WTC11 (cell line): ENCODE results near the gene ATM. TPM values are rescaled to one million over a fixed set of nuclear protein-coding genes. Genes with fewer than 3 reads are reported as not detected.

Source experiments
- ATAC-seq: fragments of 200-7000 bp; cut with Tn5 transposase; 2 replicates; pipeline ENCODE4 v1.10.0; 2021; ENCODE audit warnings: mild to moderate bottlenecking, moderate library complexity
- CTCF ChIA-PET: fragments of 300-600 bp; sonication (Branson Sonifier 250); formaldehyde crosslinking; loops from one replicate; lab custom pipeline; 2021; ENCODE audit warnings: antibody characterized with exemption; lab: Charles Lee
- POLR2A ChIA-PET: fragments of 350-600 bp; sonication (Branson Sonifier 250); formaldehyde crosslinking; loops from one replicate; lab custom pipeline; 2021; ENCODE audit warnings: antibody characterized with exemption; lab: Charles Lee
- DNase-seq: peaks from one replicate; pipeline ENCODE4 v3.0.0; 2021; ENCODE audit warnings: low spot score
- H3K27ac Mint-ChIP-seq: 2 replicates; pipeline ENCODE4 v1.8.0; 2021; ENCODE audit warnings: mixed read lengths
- H3K27me3 Mint-ChIP-seq: 2 replicates; pipeline ENCODE4 v1.8.0; 2021; ENCODE audit warnings: low read depth, mild to moderate bottlenecking, moderate library complexity, mixed read lengths
- H3K36me3 Mint-ChIP-seq: 2 replicates; pipeline ENCODE4 v1.8.0; 2021; ENCODE audit warnings: mixed read lengths
- H3K4me1 Mint-ChIP-seq: 2 replicates; pipeline ENCODE4 v1.8.0; 2022; ENCODE audit warnings: mixed read lengths
- H3K4me3 Mint-ChIP-seq: 2 replicates; pipeline ENCODE4 v1.8.0; 2021; ENCODE audit warnings: mild to moderate bottlenecking, moderate library complexity, mixed read lengths
- H3K9me3 Mint-ChIP-seq: 2 replicates; pipeline ENCODE4 v1.8.0; 2021; ENCODE audit warnings: mixed read lengths
- EMX1 ChIP-seq: fragments of 250-450 bp; sonication (Bioruptor Pico); IDR thresholded peaks from 2 replicates; pipeline ENCODE4 v1.8.0; 2021; ENCODE audit warnings: mild to moderate bottlenecking
- ETV6 ChIP-seq: sonication (generic); formaldehyde crosslinking; IDR thresholded peaks from 2 replicates; pipeline ENCODE4 v1.8.1; 2022; ENCODE audit warnings: mild to moderate bottlenecking, missing genetic modification reagents
- FOXK1 ChIP-seq: sonication (generic); formaldehyde crosslinking; IDR thresholded peaks from 2 replicates; pipeline ENCODE4 v1.8.0; 2022; ENCODE audit warnings: mild to moderate bottlenecking, moderate library complexity, missing genetic modification reagents
- GRHL2 ChIP-seq: fragments of 250-450 bp; sonication (Bioruptor Pico); IDR thresholded peaks from 2 replicates; pipeline ENCODE4 v1.8.0; 2022; ENCODE audit warnings: mild to moderate bottlenecking, moderate library complexity; ENCODE audit not compliant: insufficient replicate concordance, severe bottlenecking
- GTF2I ChIP-seq: fragments of 250-450 bp; sonication (Bioruptor Pico); conservative IDR thresholded peaks from 2 replicates; pipeline ENCODE4 v1.4.0; 2021; ENCODE audit warnings: mild to moderate bottlenecking
- NFYB ChIP-seq: sonication (generic); formaldehyde crosslinking; conservative IDR thresholded peaks from 2 replicates; pipeline ENCODE4 v1.8.0; 2022; ENCODE audit warnings: low read depth, missing genetic modification reagents
- NR3C1 ChIP-seq: sonication (generic); formaldehyde crosslinking; conservative IDR thresholded peaks from 2 replicates; pipeline ENCODE4 v1.8.1; 2023; ENCODE audit warnings: low read depth, mild to moderate bottlenecking, missing genetic modification reagents
- OVOL2 ChIP-seq: fragments of 250-450 bp; sonication (Bioruptor Pico); IDR thresholded peaks from 2 replicates; pipeline ENCODE4 v1.9.0; 2021; ENCODE audit warnings: mild to moderate bottlenecking, borderline replicate concordance
- RORB ChIP-seq: fragments of 250-450 bp; sonication (Bioruptor Pico); IDR thresholded peaks from 2 replicates; pipeline ENCODE4 v1.9.0; 2021; ENCODE audit warnings: mild to moderate bottlenecking
- SP1 ChIP-seq: sonication (generic); formaldehyde crosslinking; conservative IDR thresholded peaks from 2 replicates; pipeline ENCODE4 v1.8.1; 2022; ENCODE audit warnings: missing genetic modification reagents
- ZBTB21 ChIP-seq: sonication (generic); formaldehyde crosslinking; IDR thresholded peaks from 2 replicates; pipeline ENCODE4 v1.8.1; 2023; ENCODE audit warnings: mild to moderate bottlenecking, missing genetic modification reagents, borderline replicate concordance
- ZNF416 ChIP-seq: fragments of 250-450 bp; sonication (Bioruptor Pico); IDR thresholded peaks from 2 replicates; pipeline ENCODE4 v1.9.0; 2021; ENCODE audit warnings: mild to moderate bottlenecking, inconsistent platforms
- total RNA-seq: library from RNA; stranded (reverse); gene quantifications from 3 replicates; pipeline ENCODE4 v1.2.3, GENCODE V29; 2021
- TF ChIP-seq, protein P1 (sequence below): sonication (generic); formaldehyde crosslinking; IDR thresholded peaks from 2 replicates; pipeline ENCODE4 v1.8.0; 2022; ENCODE audit warnings: missing genetic modification reagents
- TF ChIP-seq, protein P2 (sequence below): sonication (generic); formaldehyde crosslinking; IDR thresholded peaks from 2 replicates; pipeline ENCODE4 v1.8.1; 2022; ENCODE audit warnings: mild to moderate bottlenecking, missing genetic modification reagents, moderate library complexity, borderline replicate concordance
- TF ChIP-seq, protein P3 (sequence below): sonication (generic); formaldehyde crosslinking; IDR thresholded peaks from 2 replicates; pipeline ENCODE4 v1.8.0; 2023; ENCODE audit warnings: mild to moderate bottlenecking, missing genetic modification reagents
- TF ChIP-seq, protein P4 (sequence below): fragments of 250-450 bp; sonication (Bioruptor Pico); IDR thresholded peaks from 2 replicates; pipeline ENCODE4 v1.8.0; 2021; ENCODE audit warnings: mild to moderate bottlenecking
- TF ChIP-seq, protein P5 (sequence below): sonication (generic); formaldehyde crosslinking; IDR thresholded peaks from 2 replicates; pipeline ENCODE4 v1.8.0; 2023; ENCODE audit warnings: missing genetic modification reagents
- TF ChIP-seq, protein P6 (sequence below): sonication (generic); formaldehyde crosslinking; IDR thresholded peaks from 2 replicates; pipeline ENCODE4 v1.8.1; 2023; ENCODE audit warnings: mild to moderate bottlenecking, missing genetic modification reagents, borderline replicate concordance

ATM gene
- total RNA-seq, 1 experiment from 2014 or later: 49.5 TPM

DNA sequence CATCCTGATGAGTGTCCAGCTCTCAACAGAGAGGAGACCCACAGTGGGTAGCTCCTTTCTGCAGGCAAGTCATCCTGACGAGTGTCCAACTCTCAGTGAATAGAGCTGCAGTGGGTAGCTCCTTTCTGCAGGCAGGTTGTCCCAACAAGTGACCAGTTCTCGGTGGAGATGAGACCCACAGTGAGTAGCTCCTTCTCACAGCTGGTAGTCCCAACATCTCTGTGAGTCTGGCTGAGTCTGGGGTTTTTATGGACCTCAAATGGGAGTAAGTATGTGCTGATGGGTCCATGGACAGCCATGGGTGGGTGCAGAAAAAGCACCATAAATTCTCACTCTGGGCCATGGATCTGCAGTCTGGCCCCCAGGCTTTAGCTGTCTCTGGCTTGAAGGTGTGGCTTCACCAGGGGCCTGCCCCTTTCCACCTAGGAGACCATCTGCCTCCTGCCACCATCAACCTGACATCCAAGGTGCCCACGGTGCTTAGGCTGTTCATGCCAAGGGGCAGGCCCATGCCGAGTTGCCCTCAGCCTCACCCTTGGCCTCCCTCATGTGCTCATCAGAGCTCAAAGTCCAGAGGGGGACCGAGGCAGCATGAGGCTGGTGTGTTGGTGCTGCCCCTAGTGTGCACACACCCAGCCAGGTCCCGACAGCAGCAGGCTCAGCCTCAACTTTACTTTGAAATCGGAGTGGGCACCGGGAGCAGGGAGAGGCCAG lies 15.7 kb upstream of the ATM start (continued):
- TF ChIP-seq, protein P1, sequence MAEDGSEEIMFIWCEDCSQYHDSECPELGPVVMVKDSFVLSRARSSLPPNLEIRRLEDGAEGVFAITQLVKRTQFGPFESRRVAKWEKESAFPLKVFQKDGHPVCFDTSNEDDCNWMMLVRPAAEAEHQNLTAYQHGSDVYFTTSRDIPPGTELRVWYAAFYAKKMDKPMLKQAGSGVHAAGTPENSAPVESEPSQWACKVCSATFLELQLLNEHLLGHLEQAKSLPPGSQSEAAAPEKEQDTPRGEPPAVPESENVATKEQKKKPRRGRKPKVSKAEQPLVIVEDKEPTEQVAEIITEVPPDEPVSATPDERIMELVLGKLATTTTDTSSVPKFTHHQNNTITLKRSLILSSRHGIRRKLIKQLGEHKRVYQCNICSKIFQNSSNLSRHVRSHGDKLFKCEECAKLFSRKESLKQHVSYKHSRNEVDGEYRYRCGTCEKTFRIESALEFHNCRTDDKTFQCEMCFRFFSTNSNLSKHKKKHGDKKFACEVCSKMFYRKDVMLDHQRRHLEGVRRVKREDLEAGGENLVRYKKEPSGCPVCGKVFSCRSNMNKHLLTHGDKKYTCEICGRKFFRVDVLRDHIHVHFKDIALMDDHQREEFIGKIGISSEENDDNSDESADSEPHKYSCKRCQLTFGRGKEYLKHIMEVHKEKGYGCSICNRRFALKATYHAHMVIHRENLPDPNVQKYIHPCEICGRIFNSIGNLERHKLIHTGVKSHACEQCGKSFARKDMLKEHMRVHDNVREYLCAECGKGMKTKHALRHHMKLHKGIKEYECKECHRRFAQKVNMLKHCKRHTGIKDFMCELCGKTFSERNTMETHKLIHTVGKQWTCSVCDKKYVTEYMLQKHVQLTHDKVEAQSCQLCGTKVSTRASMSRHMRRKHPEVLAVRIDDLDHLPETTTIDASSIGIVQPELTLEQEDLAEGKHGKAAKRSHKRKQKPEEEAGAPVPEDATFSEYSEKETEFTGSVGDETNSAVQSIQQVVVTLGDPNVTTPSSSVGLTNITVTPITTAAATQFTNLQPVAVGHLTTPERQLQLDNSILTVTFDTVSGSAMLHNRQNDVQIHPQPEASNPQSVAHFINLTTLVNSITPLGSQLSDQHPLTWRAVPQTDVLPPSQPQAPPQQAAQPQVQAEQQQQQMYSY: no peak

DNA sequence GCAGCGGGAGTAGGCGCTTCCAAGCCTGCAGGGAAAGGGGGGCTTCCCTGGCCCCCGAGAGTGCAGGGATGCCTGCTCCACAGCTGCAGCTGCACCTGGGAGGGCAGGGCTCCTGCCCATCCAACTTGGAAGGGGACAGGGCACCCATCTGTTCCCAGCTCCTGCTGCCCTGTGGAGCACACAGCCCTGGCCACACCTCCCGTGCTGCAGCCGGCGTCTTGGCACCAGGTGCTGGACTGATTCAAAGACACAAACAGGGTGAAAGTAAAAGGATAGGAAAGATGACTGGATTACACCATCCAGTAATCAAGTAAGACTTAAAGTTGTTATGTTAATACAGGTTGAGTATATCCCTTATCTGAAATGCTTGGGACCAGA lies 15.2 kb upstream of the ATM start:
- H3K4me1 Mint-ChIP-seq: peaks cover 11% of the 10 kb centered on the region
- H3K36me3 Mint-ChIP-seq: peaks cover 70% of the 10 kb centered on the region
- H3K27ac Mint-ChIP-seq: no peak overlapping the region
- no peak for TF ChIP-seq FOXK1
- no peak for TF ChIP-seq GTF2I (CRISPR knock-in tag)
- no peak for TF ChIP-seq ETV6 (CRISPR knock-in tag)
- no peak for TF ChIP-seq NR3C1 (CRISPR knock-in tag)
- no peak for TF ChIP-seq SP1 (CRISPR knock-in tag)
- no peak for TF ChIP-seq ZNF416
- TF ChIP-seq, protein P2, sequence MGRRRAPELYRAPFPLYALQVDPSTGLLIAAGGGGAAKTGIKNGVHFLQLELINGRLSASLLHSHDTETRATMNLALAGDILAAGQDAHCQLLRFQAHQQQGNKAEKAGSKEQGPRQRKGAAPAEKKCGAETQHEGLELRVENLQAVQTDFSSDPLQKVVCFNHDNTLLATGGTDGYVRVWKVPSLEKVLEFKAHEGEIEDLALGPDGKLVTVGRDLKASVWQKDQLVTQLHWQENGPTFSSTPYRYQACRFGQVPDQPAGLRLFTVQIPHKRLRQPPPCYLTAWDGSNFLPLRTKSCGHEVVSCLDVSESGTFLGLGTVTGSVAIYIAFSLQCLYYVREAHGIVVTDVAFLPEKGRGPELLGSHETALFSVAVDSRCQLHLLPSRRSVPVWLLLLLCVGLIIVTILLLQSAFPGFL: no peak
- no peak for TF ChIP-seq GRHL2
- TF ChIP-seq, protein P3, sequence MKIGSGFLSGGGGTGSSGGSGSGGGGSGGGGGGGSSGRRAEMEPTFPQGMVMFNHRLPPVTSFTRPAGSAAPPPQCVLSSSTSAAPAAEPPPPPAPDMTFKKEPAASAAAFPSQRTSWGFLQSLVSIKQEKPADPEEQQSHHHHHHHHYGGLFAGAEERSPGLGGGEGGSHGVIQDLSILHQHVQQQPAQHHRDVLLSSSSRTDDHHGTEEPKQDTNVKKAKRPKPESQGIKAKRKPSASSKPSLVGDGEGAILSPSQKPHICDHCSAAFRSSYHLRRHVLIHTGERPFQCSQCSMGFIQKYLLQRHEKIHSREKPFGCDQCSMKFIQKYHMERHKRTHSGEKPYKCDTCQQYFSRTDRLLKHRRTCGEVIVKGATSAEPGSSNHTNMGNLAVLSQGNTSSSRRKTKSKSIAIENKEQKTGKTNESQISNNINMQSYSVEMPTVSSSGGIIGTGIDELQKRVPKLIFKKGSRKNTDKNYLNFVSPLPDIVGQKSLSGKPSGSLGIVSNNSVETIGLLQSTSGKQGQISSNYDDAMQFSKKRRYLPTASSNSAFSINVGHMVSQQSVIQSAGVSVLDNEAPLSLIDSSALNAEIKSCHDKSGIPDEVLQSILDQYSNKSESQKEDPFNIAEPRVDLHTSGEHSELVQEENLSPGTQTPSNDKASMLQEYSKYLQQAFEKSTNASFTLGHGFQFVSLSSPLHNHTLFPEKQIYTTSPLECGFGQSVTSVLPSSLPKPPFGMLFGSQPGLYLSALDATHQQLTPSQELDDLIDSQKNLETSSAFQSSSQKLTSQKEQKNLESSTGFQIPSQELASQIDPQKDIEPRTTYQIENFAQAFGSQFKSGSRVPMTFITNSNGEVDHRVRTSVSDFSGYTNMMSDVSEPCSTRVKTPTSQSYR (CRISPR knock-in tag): no peak
- TF ChIP-seq EMX1 (CRISPR knock-in tag): no peak
- TF ChIP-seq RORB: no peak
- TF ChIP-seq OVOL2 (CRISPR knock-in tag): no peak
- TF ChIP-seq NFYB (CRISPR knock-in tag): no peak
- TF ChIP-seq ZBTB21 (CRISPR knock-in tag): no peak
- TF ChIP-seq, protein P4, sequence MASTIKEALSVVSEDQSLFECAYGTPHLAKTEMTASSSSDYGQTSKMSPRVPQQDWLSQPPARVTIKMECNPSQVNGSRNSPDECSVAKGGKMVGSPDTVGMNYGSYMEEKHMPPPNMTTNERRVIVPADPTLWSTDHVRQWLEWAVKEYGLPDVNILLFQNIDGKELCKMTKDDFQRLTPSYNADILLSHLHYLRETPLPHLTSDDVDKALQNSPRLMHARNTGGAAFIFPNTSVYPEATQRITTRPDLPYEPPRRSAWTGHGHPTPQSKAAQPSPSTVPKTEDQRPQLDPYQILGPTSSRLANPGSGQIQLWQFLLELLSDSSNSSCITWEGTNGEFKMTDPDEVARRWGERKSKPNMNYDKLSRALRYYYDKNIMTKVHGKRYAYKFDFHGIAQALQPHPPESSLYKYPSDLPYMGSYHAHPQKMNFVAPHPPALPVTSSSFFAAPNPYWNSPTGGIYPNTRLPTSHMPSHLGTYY (CRISPR knock-in tag): no peak
- TF ChIP-seq, protein P5, sequence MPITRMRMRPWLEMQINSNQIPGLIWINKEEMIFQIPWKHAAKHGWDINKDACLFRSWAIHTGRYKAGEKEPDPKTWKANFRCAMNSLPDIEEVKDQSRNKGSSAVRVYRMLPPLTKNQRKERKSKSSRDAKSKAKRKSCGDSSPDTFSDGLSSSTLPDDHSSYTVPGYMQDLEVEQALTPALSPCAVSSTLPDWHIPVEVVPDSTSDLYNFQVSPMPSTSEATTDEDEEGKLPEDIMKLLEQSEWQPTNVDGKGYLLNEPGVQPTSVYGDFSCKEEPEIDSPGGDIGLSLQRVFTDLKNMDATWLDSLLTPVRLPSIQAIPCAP (CRISPR knock-in tag): no peak
- TF ChIP-seq, protein P6, sequence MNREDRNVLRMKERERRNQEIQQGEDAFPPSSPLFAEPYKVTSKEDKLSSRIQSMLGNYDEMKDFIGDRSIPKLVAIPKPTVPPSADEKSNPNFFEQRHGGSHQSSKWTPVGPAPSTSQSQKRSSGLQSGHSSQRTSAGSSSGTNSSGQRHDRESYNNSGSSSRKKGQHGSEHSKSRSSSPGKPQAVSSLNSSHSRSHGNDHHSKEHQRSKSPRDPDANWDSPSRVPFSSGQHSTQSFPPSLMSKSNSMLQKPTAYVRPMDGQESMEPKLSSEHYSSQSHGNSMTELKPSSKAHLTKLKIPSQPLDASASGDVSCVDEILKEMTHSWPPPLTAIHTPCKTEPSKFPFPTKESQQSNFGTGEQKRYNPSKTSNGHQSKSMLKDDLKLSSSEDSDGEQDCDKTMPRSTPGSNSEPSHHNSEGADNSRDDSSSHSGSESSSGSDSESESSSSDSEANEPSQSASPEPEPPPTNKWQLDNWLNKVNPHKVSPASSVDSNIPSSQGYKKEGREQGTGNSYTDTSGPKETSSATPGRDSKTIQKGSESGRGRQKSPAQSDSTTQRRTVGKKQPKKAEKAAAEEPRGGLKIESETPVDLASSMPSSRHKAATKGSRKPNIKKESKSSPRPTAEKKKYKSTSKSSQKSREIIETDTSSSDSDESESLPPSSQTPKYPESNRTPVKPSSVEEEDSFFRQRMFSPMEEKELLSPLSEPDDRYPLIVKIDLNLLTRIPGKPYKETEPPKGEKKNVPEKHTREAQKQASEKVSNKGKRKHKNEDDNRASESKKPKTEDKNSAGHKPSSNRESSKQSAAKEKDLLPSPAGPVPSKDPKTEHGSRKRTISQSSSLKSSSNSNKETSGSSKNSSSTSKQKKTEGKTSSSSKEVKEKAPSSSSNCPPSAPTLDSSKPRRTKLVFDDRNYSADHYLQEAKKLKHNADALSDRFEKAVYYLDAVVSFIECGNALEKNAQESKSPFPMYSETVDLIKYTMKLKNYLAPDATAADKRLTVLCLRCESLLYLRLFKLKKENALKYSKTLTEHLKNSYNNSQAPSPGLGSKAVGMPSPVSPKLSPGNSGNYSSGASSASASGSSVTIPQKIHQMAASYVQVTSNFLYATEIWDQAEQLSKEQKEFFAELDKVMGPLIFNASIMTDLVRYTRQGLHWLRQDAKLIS (CRISPR knock-in tag): no peak
- no peak for DNase-seq
- POLR2A ChIA-PET: no interaction called here
- no peaks in the 10 kb centered on the region for H3K27me3 Mint-ChIP-seq
- ATAC-seq: no peak
- CTCF ChIA-PET: no interaction called here
- H3K4me3 Mint-ChIP-seq: no peak overlapping the region
- H3K9me3 Mint-ChIP-seq: peaks cover 15% of the 10 kb centered on the region
